HG03060 (cell line): ENCODE results near the gene RBMX2.
"Not testable (repeated sequence)": the region's sequence is repeated elsewhere in the genome, so short reads cannot be mapped to it uniquely, and the experiment has no call there.

Experiments used
- ATAC-seq: cut with Tn5 transposase; IDR thresholded peaks from one replicate; pipeline ENCODE4 v1.9.1; 2021; ENCODE audit warnings: low read depth, moderate number of reproducible peaks; ENCODE audit not compliant: unreplicated experiment

The RBMX2 gene

GRCh38 chrX:130401415-130402207, at the start of gene RBMX2:
RBMX2 (plus strand) TSS chrX:130401987; CDS start chrX:130402033, 46 bp downstream.
- ATAC-seq = peak; percentile 71

GRCh38 chrX:130352050-130352449, 49.7 kb upstream of the RBMX2 start:
- ATAC-seq = not testable (repeated sequence)

GRCh38 chrX:130376077-130376476, 25.7 kb upstream of the RBMX2 start:
- no peak for ATAC-seq

GRCh38 chrX:130378024-130378669, 23.6 kb upstream of the RBMX2 start:
- no peak for ATAC-seq

- ATAC-seq = no peak
These were observed 16.3 kb upstream of the RBMX2 start, which contains the start of gene GPR119 for GRCh38 chrX:130385520-130385919. GPR119 (minus strand) TSS chrX:130385674; CDS start chrX:130385447, 227 bp downstream.

- ATAC-seq = no peak
These were observed 15.4 kb upstream of the RBMX2 start for GRCh38 chrX:130386408-130386808.

- no peak for ATAC-seq
These were observed 8.2 kb upstream of the RBMX2 start for GRCh38 chrX:130393451-130394074.

- no peak for ATAC-seq
These were observed 6.4 kb upstream of the RBMX2 start for GRCh38 chrX:130395341-130395740.

- no peak for ATAC-seq
These were observed 459 bp downstream of the RBMX2 start for GRCh38 chrX:130402208-130402684.

- ATAC-seq = no peak
These were observed 11.6 kb downstream of the RBMX2 start for GRCh38 chrX:130413415-130413814.

GRCh38 chrX:130414800-130415199, 13.0 kb downstream of the RBMX2 start:
- no peak for ATAC-seq

- no peak for ATAC-seq
These were observed 13.4 kb downstream of the RBMX2 start for GRCh38 chrX:130415201-130415600.

GRCh38 chrX:130416785-130417184, 15.0 kb downstream of the RBMX2 start:
- no peak for ATAC-seq

- no peak for ATAC-seq
These were observed 16.3 kb downstream of the RBMX2 start for GRCh38 chrX:130418066-130418465.

GRCh38 chrX:130418740-130419139, 17.0 kb downstream of the RBMX2 start:
- ATAC-seq = no peak

- no peak for ATAC-seq
These were observed 17.5 kb downstream of the RBMX2 start for GRCh38 chrX:130419263-130419662.

GRCh38 chrX:130426531-130426930, 24.7 kb downstream of the RBMX2 start:
- no peak for ATAC-seq

- not testable (repeated sequence) for ATAC-seq
These were observed 27.4 kb downstream of the RBMX2 start for GRCh38 chrX:130429236-130429635.

GRCh38 chrX:130435937-130436336, 34.1 kb downstream of the RBMX2 start:
- no peak for ATAC-seq

- not testable (repeated sequence) for ATAC-seq
These were observed 36.2 kb downstream of the RBMX2 start for GRCh38 chrX:130437996-130438395.

- ATAC-seq = no peak
These were observed 42.1 kb downstream of the RBMX2 start for GRCh38 chrX:130443875-130444274.
